ENCODE results near the gene ENPP6.

Gene ENPP6

GRCh38 chr4:184248216-184248615 lies 30.5 kb upstream of the ENPP6 start:
- no peaks in the 10 kb centered on the region for H3K9me3 ChIP-seq (ENCODE audit: insufficient read depth, low read depth, low read length)
- no peak overlapping the region for H3K4me2 ChIP-seq (ENCODE audit: low read depth, low read length, poor library complexity, severe bottlenecking)
- H3K36me3 ChIP-seq (ENCODE audit: insufficient read depth, low read length): no peaks in the 10 kb centered on the region
- no peak overlapping the region for H2AFZ ChIP-seq (ENCODE audit: low read length)
- TF ChIP-seq, protein P1, sequence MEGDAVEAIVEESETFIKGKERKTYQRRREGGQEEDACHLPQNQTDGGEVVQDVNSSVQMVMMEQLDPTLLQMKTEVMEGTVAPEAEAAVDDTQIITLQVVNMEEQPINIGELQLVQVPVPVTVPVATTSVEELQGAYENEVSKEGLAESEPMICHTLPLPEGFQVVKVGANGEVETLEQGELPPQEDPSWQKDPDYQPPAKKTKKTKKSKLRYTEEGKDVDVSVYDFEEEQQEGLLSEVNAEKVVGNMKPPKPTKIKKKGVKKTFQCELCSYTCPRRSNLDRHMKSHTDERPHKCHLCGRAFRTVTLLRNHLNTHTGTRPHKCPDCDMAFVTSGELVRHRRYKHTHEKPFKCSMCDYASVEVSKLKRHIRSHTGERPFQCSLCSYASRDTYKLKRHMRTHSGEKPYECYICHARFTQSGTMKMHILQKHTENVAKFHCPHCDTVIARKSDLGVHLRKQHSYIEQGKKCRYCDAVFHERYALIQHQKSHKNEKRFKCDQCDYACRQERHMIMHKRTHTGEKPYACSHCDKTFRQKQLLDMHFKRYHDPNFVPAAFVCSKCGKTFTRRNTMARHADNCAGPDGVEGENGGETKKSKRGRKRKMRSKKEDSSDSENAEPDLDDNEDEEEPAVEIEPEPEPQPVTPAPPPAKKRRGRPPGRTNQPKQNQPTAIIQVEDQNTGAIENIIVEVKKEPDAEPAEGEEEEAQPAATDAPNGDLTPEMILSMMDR (conservative IDR thresholded peaks at IDR 0.05; ENCODE audit: low read length): no peak
- TF ChIP-seq EZH2phosphoT487 (IDR thresholded peaks at IDR 0.05; ENCODE audit: borderline replicate concordance): no peak
- no peaks in the 10 kb centered on the region for H3K4me1 ChIP-seq (ENCODE audit: insufficient read depth, low read length, poor library complexity, severe bottlenecking)
- H3K4me3 ChIP-seq (ENCODE audit: low read length, poor library complexity, severe bottlenecking): no peak overlapping the region
- no peaks in the 10 kb centered on the region for H3K27me3 ChIP-seq (ENCODE audit: insufficient read depth, low read length, poor library complexity, severe bottlenecking)
- H3K9me2 ChIP-seq (replicated peaks; ENCODE audit: low read depth, low read length): no peaks in the 10 kb centered on the region
- H4K20me1 ChIP-seq (ENCODE audit: insufficient read depth, low read length, poor library complexity, severe bottlenecking): no peaks in the 10 kb centered on the region
- no peak overlapping the region for H3K9ac ChIP-seq (ENCODE audit: low read depth, low read length, poor library complexity, severe bottlenecking)
- H3F3A ChIP-seq (ENCODE audit: low read depth): no peaks in the 10 kb centered on the region
- H3K79me2 ChIP-seq (ENCODE audit: insufficient read depth, low read length): no peaks in the 10 kb centered on the region

GRCh38 chr4:184247421-184247820 lies 29.7 kb upstream of the ENPP6 start:
- Histone ChIP-seq H3K9ac (ENCODE audit: low read depth, low read length, poor library complexity, severe bottlenecking) (no peak overlapping the region), H3K4me2 (ENCODE audit: low read depth, low read length, poor library complexity, severe bottlenecking) (no peak overlapping the region), H3K79me2 (ENCODE audit: insufficient read depth, low read length) (no peaks in the 10 kb centered on the region), H3F3A (ENCODE audit: low read depth) (no peaks in the 10 kb centered on the region), H3K27me3 (ENCODE audit: insufficient read depth, low read length, poor library complexity, severe bottlenecking) (no peaks in the 10 kb centered on the region), H3K9me3 (ENCODE audit: insufficient read depth, low read depth, low read length) (no peaks in the 10 kb centered on the region), H3K4me3 (ENCODE audit: low read length, poor library complexity, severe bottlenecking) (no peak overlapping the region), H2AFZ (ENCODE audit: low read length) (no peak overlapping the region), H3K9me2 (replicated peaks; ENCODE audit: low read depth, low read length) (no peaks in the 10 kb centered on the region), H3K4me1 (ENCODE audit: insufficient read depth, low read length, poor library complexity, severe bottlenecking) (no peaks in the 10 kb centered on the region), H3K36me3 (ENCODE audit: insufficient read depth, low read length) (no peaks in the 10 kb centered on the region), H4K20me1 (ENCODE audit: insufficient read depth, low read length, poor library complexity, severe bottlenecking) (no peaks in the 10 kb centered on the region)
- TF ChIP-seq, protein P1 (conservative IDR thresholded peaks at IDR 0.05; ENCODE audit: low read length): no peak
- no peak for TF ChIP-seq EZH2phosphoT487 (IDR thresholded peaks at IDR 0.05; ENCODE audit: borderline replicate concordance)

- Histone ChIP-seq H3K9me2 (replicated peaks; ENCODE audit: low read depth, low read length) (no peaks in the 10 kb centered on the region), H3K79me2 (ENCODE audit: insufficient read depth, low read length) (no peaks in the 10 kb centered on the region), H3F3A (ENCODE audit: low read depth) (no peaks in the 10 kb centered on the region), H3K27me3 (ENCODE audit: insufficient read depth, low read length, poor library complexity, severe bottlenecking) (no peaks in the 10 kb centered on the region), H3K4me2 (ENCODE audit: low read depth, low read length, poor library complexity, severe bottlenecking) (no peak overlapping the region), H4K20me1 (ENCODE audit: insufficient read depth, low read length, poor library complexity, severe bottlenecking) (no peaks in the 10 kb centered on the region), H3K36me3 (ENCODE audit: insufficient read depth, low read length) (no peaks in the 10 kb centered on the region), H3K4me1 (ENCODE audit: insufficient read depth, low read length, poor library complexity, severe bottlenecking) (no peaks in the 10 kb centered on the region), H3K4me3 (ENCODE audit: low read length, poor library complexity, severe bottlenecking) (no peak overlapping the region), H2AFZ (ENCODE audit: low read length) (no peak overlapping the region), H3K9ac (ENCODE audit: low read depth, low read length, poor library complexity, severe bottlenecking) (no peak overlapping the region), H3K9me3 (ENCODE audit: insufficient read depth, low read depth, low read length) (no peaks in the 10 kb centered on the region)
- TF ChIP-seq, protein P1 (conservative IDR thresholded peaks at IDR 0.05; ENCODE audit: low read length): no peak
- no peak for TF ChIP-seq EZH2phosphoT487 (IDR thresholded peaks at IDR 0.05; ENCODE audit: borderline replicate concordance)
These were observed 28.8 kb upstream of the ENPP6 start for GRCh38 chr4:184246426-184246825.
